ENCODE measurements around the gene SALL3.

DNA sequence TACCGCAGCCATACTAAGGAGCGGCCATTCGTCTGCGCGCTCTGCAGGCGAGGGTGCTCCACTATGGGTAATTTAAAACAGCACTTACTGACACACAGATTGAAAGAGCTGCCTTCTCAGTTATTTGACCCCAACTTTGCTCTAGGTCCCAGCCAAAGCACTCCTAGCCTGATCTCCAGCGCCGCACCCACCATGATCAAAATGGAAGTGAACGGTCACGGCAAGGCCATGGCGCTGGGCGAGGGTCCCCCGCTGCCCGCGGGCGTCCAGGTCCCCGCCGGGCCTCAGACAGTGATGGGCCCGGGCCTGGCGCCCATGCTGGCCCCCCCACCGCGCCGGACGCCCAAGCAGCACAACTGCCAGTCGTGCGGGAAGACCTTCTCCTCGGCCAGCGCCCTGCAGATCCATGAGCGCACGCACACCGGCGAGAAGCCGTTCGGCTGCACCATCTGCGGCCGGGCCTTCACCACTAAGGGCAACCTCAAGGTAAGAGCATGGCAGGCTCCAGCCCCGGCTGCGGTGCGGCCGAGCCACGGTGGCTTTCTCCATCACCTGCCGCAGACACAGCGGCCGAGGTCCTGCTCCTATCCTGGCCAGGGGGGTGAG lies 15.5 kb downstream of the SALL3 start:
- TF ChIP-seq, protein P1, sequence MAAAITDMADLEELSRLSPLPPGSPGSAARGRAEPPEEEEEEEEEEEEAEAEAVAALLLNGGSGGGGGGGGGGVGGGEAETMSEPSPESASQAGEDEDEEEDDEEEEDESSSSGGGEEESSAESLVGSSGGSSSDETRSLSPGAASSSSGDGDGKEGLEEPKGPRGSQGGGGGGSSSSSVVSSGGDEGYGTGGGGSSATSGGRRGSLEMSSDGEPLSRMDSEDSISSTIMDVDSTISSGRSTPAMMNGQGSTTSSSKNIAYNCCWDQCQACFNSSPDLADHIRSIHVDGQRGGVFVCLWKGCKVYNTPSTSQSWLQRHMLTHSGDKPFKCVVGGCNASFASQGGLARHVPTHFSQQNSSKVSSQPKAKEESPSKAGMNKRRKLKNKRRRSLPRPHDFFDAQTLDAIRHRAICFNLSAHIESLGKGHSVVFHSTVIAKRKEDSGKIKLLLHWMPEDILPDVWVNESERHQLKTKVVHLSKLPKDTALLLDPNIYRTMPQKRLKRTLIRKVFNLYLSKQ (tag by site-specific recombination; IDR thresholded peaks at IDR 0.05; ENCODE audit: borderline replicate concordance): no peak
- TF ChIP-seq, protein P2, sequence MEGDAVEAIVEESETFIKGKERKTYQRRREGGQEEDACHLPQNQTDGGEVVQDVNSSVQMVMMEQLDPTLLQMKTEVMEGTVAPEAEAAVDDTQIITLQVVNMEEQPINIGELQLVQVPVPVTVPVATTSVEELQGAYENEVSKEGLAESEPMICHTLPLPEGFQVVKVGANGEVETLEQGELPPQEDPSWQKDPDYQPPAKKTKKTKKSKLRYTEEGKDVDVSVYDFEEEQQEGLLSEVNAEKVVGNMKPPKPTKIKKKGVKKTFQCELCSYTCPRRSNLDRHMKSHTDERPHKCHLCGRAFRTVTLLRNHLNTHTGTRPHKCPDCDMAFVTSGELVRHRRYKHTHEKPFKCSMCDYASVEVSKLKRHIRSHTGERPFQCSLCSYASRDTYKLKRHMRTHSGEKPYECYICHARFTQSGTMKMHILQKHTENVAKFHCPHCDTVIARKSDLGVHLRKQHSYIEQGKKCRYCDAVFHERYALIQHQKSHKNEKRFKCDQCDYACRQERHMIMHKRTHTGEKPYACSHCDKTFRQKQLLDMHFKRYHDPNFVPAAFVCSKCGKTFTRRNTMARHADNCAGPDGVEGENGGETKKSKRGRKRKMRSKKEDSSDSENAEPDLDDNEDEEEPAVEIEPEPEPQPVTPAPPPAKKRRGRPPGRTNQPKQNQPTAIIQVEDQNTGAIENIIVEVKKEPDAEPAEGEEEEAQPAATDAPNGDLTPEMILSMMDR (tag by site-specific recombination; IDR thresholded peaks at IDR 0.05): no peak
- TF ChIP-seq ZNF274 (IDR thresholded peaks at IDR 0.05; ENCODE audit: low read length) (no peak), ZNF274 (tag by site-specific recombination; IDR thresholded peaks at IDR 0.05; ENCODE audit: borderline replicate concordance) (no peak), ZNF335 (tag by site-specific recombination; conservative IDR thresholded peaks at IDR 0.05) (no peak), ZNF132 (tag by site-specific recombination; IDR thresholded peaks at IDR 0.05; ENCODE audit: borderline replicate concordance) (no peak), ZNF514 (tag by site-specific recombination; IDR thresholded peaks at IDR 0.05) (no peak), BCL11A (tag by site-specific recombination; IDR thresholded peaks at IDR 0.05; ENCODE audit: low read depth) (no peak)
